HAP-1 (cell line): ENCODE measurements around the gene AGR3.
A peak's percentile ranks its signal among the peaks of the same experiment; 100 is the strongest.

Experiments
- DNase-seq, 2 experiments: peaks; one replicate each; pipeline ENCODE4 v3.0.0-alpha.2; 2016 to 2020; ENCODE audit warnings: low spot score in 2 of 2
- H3K27me3 ChIP-seq: fragments of 250-450 bp; sonication (Bioruptor Pico); 2 replicates; pipeline ENCODE4 v1.5.1; 2020; ENCODE audit warnings: low read depth, mild to moderate bottlenecking, moderate library complexity
- H3K36me3 ChIP-seq: fragments of 250-450 bp; sonication (Bioruptor Pico); replicated peaks from 2 replicates; pipeline ENCODE4 v1.5.1; 2020; ENCODE audit warnings: mild to moderate bottlenecking
- H3K4me1 ChIP-seq: fragments of 250-450 bp; sonication (Bioruptor Pico); 2 replicates; pipeline ENCODE4 v1.5.1; 2020; ENCODE audit warnings: mild to moderate bottlenecking
- H3K4me3 ChIP-seq: fragments of 250-450 bp; sonication (Bioruptor Pico); 2 replicates; pipeline ENCODE4 v1.5.1; 2020; ENCODE audit warnings: mild to moderate bottlenecking, moderate library complexity
- H3K9me3 ChIP-seq: fragments of 250-450 bp; sonication (Bioruptor Pico); 2 replicates; pipeline ENCODE4 v1.5.1; 2020; ENCODE audit warnings: mild to moderate bottlenecking, moderate library complexity
- in situ Hi-C: fragments of 300-500 bp; cut with MboI; formaldehyde crosslinking; loops from 3 replicates; pipeline ENCODE4 v1.14.3; 2020; ENCODE audit warnings: low sequenced_read_pairs, inconsistent platforms, mixed read lengths

AGR3 gene

DNA sequence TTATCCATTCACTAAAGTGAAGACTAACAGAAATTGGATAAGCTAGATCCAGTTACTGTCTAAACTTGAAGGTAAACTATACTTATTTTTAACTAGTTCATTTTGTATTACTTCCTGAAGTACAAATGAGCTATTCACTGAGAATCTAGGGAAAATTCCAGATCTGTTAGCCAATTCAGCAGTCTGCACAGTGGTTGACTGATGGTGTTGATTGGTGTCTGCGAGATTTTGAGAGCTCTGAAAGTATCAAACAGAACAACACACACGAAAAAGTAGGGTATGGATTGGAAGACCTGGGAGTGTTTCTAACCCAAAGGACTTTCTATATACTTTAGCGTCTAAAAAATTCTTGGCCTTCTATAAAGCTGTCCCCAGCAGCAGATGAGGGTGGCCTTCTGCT, 43.4 kb downstream of the AGR3 start:
- Histone ChIP-seq H3K9me3 (no peaks in the 10 kb centered on the region), H3K4me1 (no peaks in the 10 kb centered on the region), H3K27me3 (no peaks in the 10 kb centered on the region), H3K36me3 (no peaks in the 10 kb centered on the region), H3K4me3 (no peak overlapping the region)
- in situ Hi-C loops, result no loop called here
- no peak for DNase-seq

- no peak overlapping the region for H3K4me3 ChIP-seq
- DNase-seq, result no peak
- peaks cover 9% of the 10 kb centered on the region for H3K4me1 ChIP-seq
- H3K9me3 ChIP-seq, result no peaks in the 10 kb centered on the region
- no peaks in the 10 kb centered on the region for H3K36me3 ChIP-seq
- H3K27me3 ChIP-seq, result no peaks in the 10 kb centered on the region
- in situ Hi-C loops, result no loop called here
Observed at GRCh38 chr7:16836481-16836880, 45.3 kb downstream of the AGR3 start.

- no peaks in the 10 kb centered on the region for H3K36me3 ChIP-seq
- no peak overlapping the region for H3K4me3 ChIP-seq
- DNase-seq, result no peak
- no peaks in the 10 kb centered on the region; the same call in 1 of the 2 replicates for H3K9me3 ChIP-seq
- H3K4me1 ChIP-seq, result peaks cover 9% of the 10 kb centered on the region
- no peaks in the 10 kb centered on the region for H3K27me3 ChIP-seq
- in situ Hi-C loops, result no loop called here
Observed at GRCh38 chr7:16833373-16833772, 48.4 kb downstream of the AGR3 start.

GRCh38 chr7:16826060-16826459, 55.7 kb downstream of the AGR3 start:
- Histone ChIP-seq H3K27me3 (no peaks in the 10 kb centered on the region), H3K4me1 (peaks cover 6% of the 10 kb centered on the region), H3K36me3 (no peaks in the 10 kb centered on the region), H3K9me3 (no peaks in the 10 kb centered on the region; the same call in 1 of the 2 replicates), H3K4me3 (no peak overlapping the region)
- no peak for DNase-seq
- in situ Hi-C loops, result no loop called here

- DNase-seq, result no peak
- H3K27me3 ChIP-seq, result no peaks in the 10 kb centered on the region
- H3K36me3 ChIP-seq, result no peaks in the 10 kb centered on the region
- H3K4me1 ChIP-seq, result peaks cover 11% of the 10 kb centered on the region
- H3K9me3 ChIP-seq, result no peaks in the 10 kb centered on the region
- in situ Hi-C loops, result no loop called here
- no peak overlapping the region for H3K4me3 ChIP-seq
Observed at GRCh38 chr7:16822029-16822428, 59.8 kb downstream of the AGR3 start.

DNA sequence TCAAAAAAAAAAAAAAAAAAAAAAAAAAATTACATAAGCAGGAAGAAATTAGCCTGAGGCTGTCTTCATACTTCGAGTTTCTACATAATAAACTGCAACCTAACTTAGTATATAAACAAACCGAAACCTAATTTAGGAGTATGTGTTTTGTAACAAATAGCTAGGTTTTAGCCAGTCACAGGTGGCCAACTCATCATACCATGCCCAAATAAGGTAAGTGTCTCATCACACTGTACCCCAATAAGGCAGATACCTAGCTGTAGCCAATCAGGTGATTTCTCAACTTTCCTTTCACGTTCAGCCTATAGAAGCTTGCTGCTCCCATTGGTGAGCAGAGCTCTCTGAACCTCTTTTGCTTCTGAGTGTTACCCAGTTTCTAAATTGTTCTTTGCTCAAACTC, 63.1 kb downstream of the AGR3 start:
- no peak for DNase-seq
- Histone ChIP-seq H3K36me3 (no peaks in the 10 kb centered on the region), H3K4me1 (peaks cover 15% of the 10 kb centered on the region), H3K4me3 (no peak overlapping the region), H3K27me3 (no peaks in the 10 kb centered on the region), H3K9me3 (no peaks in the 10 kb centered on the region)
- in situ Hi-C loops, result no loop called here

DNA sequence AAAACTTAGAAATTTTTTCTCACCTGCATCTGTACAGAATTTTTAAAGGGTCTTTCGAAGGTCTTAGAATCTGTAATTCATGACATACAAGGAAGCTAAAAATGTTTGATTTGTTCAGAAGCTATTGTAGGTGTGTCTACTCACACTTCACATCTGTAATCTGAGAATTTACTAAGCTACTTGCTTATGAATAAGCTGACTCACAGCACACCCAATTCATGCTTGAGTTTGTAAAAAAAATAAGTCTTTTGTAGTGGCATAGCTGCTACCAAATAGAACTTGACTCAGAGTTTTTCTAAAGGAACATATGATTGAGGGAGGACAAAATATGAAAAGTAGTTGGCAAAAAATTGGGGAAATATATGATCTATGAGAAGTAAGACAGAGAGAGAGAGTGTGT, 64.2 kb downstream of the AGR3 start:
- no peaks in the 10 kb centered on the region for H3K36me3 ChIP-seq
- no peak overlapping the region for H3K4me3 ChIP-seq
- no peaks in the 10 kb centered on the region for H3K27me3 ChIP-seq
- in situ Hi-C loops, result no loop called here
- no peaks in the 10 kb centered on the region for H3K9me3 ChIP-seq
- peak in 1 of 2 experiments; percentile 83 for DNase-seq
- peaks cover 15% of the 10 kb centered on the region for H3K4me1 ChIP-seq

DNA sequence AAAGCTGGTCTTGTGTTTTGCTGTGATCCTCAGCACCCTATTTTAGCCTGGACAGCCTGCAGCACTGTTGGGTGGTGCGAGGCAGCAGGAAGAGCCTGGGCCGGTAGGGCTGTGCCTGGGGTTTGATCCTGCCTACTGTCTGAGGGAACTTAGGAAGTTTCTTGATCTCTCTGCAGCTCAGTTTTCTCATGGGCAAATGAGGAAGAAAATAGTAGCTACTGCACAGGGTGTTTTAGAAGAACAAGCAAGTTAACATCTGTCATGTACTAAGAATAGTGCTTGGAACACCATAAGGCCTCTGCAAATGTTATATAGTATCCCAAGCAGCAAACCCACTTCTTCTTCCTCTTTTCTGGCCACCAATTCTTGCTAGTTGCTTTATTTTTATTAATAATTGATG, 65.0 kb downstream of the AGR3 start:
- Histone ChIP-seq H3K4me1 (peaks cover 15% of the 10 kb centered on the region), H3K27me3 (no peaks in the 10 kb centered on the region), H3K9me3 (no peaks in the 10 kb centered on the region), H3K36me3 (no peaks in the 10 kb centered on the region), H3K4me3 (no peak overlapping the region)
- in situ Hi-C loops, result no loop called here
- no peak for DNase-seq

GRCh38 chr7:16815001-16815400, 66.8 kb downstream of the AGR3 start:
- H3K9me3 ChIP-seq, result no peaks in the 10 kb centered on the region
- no peaks in the 10 kb centered on the region for H3K27me3 ChIP-seq
- no peaks in the 10 kb centered on the region for H3K36me3 ChIP-seq
- in situ Hi-C loops, result no loop called here
- no peak for DNase-seq
- H3K4me1 ChIP-seq, result peaks cover 15% of the 10 kb centered on the region
- no peak overlapping the region for H3K4me3 ChIP-seq

DNA sequence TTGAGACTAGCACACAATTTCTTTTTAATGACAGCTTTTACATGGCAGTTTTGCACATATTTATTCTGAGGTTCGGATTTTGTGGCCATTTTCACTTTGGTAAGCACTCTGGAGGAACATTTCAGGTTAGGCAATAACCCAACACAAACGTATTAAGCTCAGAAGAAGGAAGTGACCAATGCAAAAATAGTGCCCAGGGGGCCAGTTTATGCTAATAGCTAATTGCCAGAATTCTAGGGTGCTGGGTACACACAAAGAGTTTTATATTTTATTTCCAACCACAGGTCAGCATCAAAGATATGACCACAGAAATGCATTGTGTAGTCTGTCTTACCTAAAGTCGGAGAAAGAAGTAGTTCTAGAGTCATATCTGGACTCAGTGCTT, 68.6 kb downstream of the AGR3 start:
- H3K4me3 ChIP-seq, result no peak overlapping the region
- H3K4me1 ChIP-seq, result peaks cover 15% of the 10 kb centered on the region
- in situ Hi-C loops, result no loop called here
- H3K27me3 ChIP-seq, result no peaks in the 10 kb centered on the region
- H3K36me3 ChIP-seq, result no peaks in the 10 kb centered on the region
- H3K9me3 ChIP-seq, result no peaks in the 10 kb centered on the region
- no peak for DNase-seq

GRCh38 chr7:16812542-16813231, 69.1 kb downstream of the AGR3 start:
- Histone ChIP-seq H3K27me3 (no peaks in the 10 kb centered on the region), H3K9me3 (no peaks in the 10 kb centered on the region), H3K36me3 (no peaks in the 10 kb centered on the region), H3K4me3 (no peak overlapping the region), H3K4me1 (peaks cover 10% of the 10 kb centered on the region)
- in situ Hi-C loops, result no loop called here
- no peak for DNase-seq

GRCh38 chr7:16811551-16811950, 70.2 kb downstream of the AGR3 start:
- DNase-seq, result no peak
- H3K4me3 ChIP-seq, result no peak overlapping the region
- no peaks in the 10 kb centered on the region for H3K27me3 ChIP-seq
- in situ Hi-C loops, result no loop called here
- no peaks in the 10 kb centered on the region for H3K9me3 ChIP-seq
- H3K36me3 ChIP-seq, result no peaks in the 10 kb centered on the region
- peaks cover 4% of the 10 kb centered on the region; the same call in 1 of the 2 replicates for H3K4me1 ChIP-seq

GRCh38 chr7:16810573-16810972, 71.2 kb downstream of the AGR3 start:
- no peak for DNase-seq
- Histone ChIP-seq H3K4me3 (no peak overlapping the region), H3K36me3 (no peaks in the 10 kb centered on the region), H3K9me3 (no peaks in the 10 kb centered on the region), H3K4me1 (peaks cover 4% of the 10 kb centered on the region; the same call in 1 of the 2 replicates), H3K27me3 (no peaks in the 10 kb centered on the region)
- in situ Hi-C loops, result no loop called here

DNA sequence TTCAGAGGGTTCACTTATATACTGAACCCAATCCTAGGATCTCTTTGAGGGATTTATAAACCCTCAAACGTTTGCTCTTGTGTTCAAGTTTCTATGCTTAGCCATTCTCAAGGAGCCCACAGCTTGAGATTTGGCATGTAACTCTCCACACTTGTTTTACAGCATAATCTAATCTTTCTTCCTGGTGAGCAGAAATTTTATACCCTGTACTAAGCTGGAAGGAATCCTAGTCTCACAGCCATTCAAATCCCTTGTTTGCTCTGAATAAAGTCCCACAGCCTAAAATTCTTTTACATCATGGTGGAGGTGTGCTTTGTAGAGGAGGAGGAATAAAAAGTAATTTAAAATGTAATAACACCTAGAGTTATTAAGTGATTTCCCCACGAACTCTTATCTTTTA, 71.7 kb downstream of the AGR3 start:
- in situ Hi-C loops, result no loop called here
- H3K9me3 ChIP-seq, result no peaks in the 10 kb centered on the region
- no peaks in the 10 kb centered on the region for H3K36me3 ChIP-seq
- no peak for DNase-seq
- no peak overlapping the region for H3K4me3 ChIP-seq
- no peaks in the 10 kb centered on the region for H3K27me3 ChIP-seq
- H3K4me1 ChIP-seq, result peaks cover 4% of the 10 kb centered on the region; the same call in 1 of the 2 replicates
